Inferior parietal cortex (tissue), 1 donor: Measurements from ENCODE around the gene TXNL1.

Experiments
- DNase-seq: peaks from one replicate; pipeline ENCODE4 v3.0.0-alpha.2; 2016; ENCODE audit errors: extremely low spot score

The TXNL1 gene

DNA sequence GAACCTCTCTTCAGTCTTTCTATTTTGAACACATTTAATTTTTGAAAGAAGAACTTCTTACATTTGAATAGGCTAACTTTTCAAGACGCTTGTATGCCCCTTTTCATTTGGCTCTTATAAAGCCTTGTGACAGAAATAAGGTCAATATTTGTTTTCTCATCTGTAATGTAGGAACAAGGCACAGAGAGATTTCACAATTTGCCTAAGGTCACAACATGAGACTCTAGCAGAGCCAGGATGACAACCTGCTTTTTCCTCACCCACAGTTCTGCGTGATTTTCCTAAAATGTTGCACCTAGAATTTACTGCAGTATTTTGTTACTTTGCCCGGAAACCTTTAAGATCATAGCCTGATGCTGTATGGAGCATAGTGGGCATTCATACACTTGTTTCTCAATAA is 67.4 kb downstream of the TXNL1 start:
- DNase-seq = no peak

DNA sequence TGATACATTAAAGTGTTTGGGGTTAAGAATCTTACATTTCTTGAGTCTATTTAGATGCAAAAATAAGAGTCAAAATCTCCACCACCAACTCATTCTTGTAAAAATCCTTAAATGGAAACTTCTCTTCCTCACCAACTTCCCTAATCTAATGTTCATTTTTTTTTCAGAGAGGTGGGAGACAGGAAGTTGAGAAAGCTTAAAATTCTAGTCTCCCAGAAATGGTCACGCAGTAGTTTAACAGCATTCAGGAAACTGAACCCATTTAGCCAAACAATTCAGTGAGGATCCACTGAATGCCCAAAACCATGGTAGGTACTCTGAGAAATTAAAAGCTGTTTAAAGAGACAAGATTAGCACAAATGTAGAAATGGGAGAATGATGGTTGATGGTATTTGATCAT is 69.0 kb downstream of the TXNL1 start:
- DNase-seq = no peak

DNA sequence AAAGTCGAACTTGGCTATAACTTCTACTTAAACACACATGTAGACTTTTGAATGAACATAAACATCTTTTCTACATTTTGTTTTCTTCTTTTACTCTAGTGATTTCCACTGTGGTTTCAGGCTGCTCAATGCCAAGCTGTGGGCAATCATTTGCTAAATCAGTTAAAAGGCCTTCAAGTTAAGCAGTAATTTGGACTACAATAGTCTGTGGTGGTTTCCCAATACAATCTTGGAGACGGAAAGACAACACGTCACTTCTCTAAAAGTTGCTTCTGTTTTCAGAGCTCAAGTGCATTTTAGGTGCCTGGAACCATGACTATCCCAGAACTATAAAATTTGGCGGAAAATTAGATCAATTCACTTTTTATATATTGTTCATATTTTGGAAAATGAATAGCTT is 69.4 kb downstream of the TXNL1 start:
- no peak for DNase-seq

DNA sequence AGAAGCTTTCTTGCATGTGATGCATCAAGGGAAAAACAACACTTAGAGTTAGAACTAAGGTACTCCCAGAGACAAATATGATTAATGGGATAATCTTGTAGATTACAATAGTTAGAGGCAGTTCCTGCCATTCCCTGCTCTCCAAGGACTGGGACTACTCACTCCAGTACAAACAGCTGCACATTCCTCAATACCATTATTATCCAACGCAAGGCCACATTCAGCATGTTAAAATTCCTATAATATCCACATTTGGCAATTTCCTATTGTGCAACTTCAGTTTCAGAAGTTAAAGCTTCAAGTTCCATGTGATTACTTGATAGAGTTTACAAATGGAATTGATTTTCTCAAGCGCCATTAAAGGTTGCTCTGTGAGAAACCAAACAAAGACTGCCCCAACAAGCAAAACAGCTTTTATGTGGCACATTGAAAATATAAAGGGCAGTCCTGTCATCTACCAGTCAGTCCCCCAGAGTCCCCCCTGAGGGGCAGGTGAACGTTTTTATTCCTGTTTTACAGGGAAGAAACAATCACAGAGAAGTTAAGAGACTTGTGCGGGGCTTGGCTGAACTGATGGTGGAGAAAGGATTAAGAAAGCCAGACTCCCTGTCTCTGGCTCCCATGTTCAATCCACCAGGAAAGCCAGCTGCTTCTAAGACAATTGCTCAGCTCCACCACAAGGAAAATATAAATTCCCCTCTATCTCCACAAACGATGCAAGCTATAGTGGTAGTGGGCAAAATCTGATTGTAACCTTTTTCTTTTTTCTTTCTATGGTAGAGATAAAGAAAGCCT is 72.6 kb downstream of the TXNL1 start:
- no peak for DNase-seq

DNA sequence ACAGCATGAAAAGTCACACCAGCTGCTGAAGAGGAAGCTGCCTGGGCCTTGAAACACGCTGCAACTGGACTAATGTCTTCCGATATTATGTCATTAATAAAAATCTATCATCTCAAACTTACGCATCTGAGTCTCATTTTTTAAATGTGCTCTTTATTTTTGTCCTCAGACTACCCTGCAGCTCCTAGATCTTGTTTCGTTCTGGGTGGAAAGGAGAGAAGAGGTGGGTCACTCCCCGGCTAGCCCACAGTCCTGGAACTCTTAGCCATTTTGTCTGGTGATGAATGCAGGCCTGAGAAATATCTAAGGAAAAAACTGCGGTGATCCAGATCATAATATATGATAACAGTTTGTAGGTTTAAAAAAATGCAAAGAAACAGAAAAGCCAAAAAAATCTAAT is 73.3 kb downstream of the TXNL1 start:
- DNase-seq = no peak

DNA sequence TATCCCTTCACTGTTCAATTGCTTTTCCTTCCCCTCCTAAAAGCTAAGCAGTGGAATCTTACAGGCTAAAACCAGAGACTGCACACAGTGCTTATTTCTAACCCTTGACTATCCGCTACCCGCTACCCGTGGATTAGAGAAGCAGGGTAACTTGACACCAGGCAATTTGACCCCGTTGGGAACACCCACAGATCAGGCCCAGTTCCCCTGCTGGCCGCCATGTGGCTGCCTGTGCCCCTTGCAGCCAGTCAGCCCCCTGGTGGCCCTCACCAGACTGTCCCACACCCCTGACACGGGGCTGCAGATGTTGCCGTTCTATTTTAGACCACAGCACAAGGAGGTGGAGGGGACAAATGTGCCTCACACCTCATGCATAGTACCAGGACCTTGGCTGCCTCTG is 74.8 kb downstream of the TXNL1 start:
- DNase-seq = no peak

DNA sequence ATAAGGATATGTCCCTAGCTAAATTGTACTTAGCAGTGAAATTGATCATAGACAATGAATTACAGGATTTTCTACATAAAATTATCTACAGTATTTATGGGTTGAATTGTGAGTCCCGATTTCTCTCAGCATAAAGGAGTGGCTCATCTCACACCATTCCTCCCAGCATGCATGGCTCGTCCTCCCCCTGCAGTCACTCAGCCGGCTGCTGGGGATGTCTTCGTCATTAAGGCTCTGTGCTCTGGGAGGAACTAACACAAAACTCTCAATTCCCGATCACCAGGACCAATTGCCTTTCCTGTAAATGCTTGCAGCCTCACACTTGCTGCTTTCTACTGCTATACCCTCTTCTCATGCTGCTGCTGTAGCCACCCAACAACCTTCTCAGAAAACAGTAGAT is 75.9 kb downstream of the TXNL1 start:
- no peak for DNase-seq

DNA sequence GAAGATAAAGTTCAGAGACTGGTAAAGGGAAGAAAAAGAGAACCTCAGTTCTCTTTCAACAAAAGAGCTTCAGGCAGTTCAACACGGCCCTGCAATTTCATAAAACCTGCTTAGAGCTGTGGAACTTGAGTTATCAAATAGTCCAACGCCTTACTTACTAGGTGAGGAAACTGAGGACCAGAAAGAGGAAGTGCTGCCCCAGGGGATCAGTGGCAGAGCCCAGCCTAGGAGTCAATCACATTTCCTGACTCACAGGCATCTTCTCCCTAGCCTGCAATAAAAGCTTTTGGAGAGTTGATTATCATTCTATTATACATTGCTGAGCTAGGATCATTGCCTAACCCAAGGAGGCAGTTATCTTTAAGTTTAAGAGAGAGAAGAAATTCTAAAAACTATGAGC is 77.4 kb downstream of the TXNL1 start:
- no peak for DNase-seq

DNA sequence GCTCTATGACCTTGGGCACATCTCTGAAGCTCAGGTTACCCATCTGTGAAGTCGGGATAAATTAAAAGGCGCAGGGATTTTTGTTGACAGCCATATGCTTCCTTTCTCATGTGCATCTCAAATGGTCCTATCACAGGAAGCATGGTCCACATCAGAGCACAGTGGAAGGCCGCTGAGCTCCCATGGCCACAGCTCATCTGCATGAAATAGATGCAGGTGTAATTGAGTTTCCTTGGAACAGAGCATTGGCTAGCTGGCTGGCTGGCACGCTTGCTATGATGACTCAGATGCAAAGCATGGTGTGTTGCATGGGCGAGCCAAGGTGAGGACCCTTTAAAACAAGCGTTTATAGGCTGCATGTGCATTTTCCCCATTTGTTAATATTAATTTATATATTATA is 79.3 kb downstream of the TXNL1 start:
- no peak for DNase-seq

DNA sequence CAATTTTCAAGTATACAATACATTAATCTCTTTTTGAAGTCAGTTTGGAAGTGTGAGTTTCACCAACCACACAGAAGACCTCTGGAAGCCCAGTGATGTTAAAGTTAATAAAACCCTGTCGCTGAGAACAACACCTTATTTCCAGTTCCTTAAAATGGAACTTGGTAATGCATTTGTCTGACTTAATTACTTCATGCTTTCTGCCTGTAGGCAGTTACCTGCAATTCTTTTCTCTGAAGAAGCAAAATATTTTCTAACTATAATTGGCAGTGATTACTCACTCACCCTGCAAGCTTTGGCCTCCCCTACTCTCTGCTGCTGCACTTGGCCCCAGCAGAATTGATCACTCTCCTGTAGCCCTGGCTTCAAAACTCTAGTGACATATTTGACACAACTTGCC is 81.5 kb downstream of the TXNL1 start:
- no peak for DNase-seq

DNA sequence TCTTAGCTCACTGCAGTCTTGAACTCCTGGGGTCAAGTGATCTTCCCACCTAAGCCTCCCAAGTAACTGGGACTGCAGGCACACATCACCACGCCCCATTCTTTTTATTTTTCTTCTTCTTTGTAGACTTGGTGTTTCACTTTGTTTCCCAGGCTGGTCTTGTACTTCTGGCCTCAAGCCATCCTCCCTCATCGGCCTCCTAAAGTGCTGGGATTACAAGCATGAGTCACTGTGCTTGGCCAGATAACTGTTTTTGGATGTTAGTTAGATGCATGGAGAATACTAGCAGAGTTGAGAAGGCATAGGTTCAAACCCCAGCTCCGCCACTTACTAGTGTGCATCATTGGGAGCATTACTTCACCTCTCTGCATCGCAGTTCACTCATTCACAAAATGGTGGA is 88.3 kb downstream of the TXNL1 start:
- DNase-seq = no peak
